HL-60 (cell line): ENCODE measurements around the gene MET.
"Not testable (repeated sequence)": the region's sequence is repeated elsewhere in the genome, so short reads cannot be mapped to it uniquely, and the experiment has no call there.

ENCODE experiments used
- DNase-seq, 2 experiments: peaks; one replicate each; pipeline ENCODE4 v3.0.0-alpha.2; 2010 to 2020; ENCODE audit warnings: low read depth in 1 of 2, low spot score in 1 of 2
- H3K27ac ChIP-seq: fragments of 250-450 bp; sonication (Bioruptor Pico); replicated peaks from 2 replicates; pipeline ENCODE4 v1.5.1; 2020; ENCODE audit warnings: mild to moderate bottlenecking, moderate library complexity
- H3K27me3 ChIP-seq: fragments of 250-450 bp; sonication (Bioruptor Pico); 2 replicates; pipeline ENCODE4 v1.5.1; 2021; ENCODE audit warnings: mild to moderate bottlenecking, moderate library complexity; ENCODE audit not compliant: insufficient read depth, poor library complexity, severe bottlenecking
- H3K4me3 ChIP-seq: replicated peaks from 2 replicates; pipeline ENCODE4 v1.5.1; 2011; ENCODE audit warnings: mild to moderate bottlenecking, control low read depth, low read length; ENCODE audit not compliant: insufficient read depth
- GABPA ChIP-seq: IDR thresholded peaks from 2 replicates; pipeline ENCODE4 v1.6.1; 2012; ENCODE audit warnings: low read depth
- POLR2AphosphoS5 ChIP-seq: IDR thresholded peaks from 2 replicates; pipeline ENCODE4 v1.6.1; 2012; ENCODE audit warnings: low read depth
- SPI1 ChIP-seq: IDR thresholded peaks from 2 replicates; pipeline ENCODE4 v1.6.1; 2012; ENCODE audit warnings: low read depth, mild to moderate bottlenecking, borderline replicate concordance
- TF ChIP-seq, protein P1 (sequence below): IDR thresholded peaks from 2 replicates; pipeline ENCODE4 v1.6.1; 2012; ENCODE audit warnings: low read depth; ENCODE audit not compliant: insufficient replicate concordance
- TF ChIP-seq, protein P2 (sequence below): IDR thresholded peaks from one replicate; pipeline ENCODE4 v1.5.1; 2011; ENCODE audit warnings: low read length, control low read depth, inconsistent platforms; ENCODE audit not compliant: insufficient read depth

MET gene

DNA sequence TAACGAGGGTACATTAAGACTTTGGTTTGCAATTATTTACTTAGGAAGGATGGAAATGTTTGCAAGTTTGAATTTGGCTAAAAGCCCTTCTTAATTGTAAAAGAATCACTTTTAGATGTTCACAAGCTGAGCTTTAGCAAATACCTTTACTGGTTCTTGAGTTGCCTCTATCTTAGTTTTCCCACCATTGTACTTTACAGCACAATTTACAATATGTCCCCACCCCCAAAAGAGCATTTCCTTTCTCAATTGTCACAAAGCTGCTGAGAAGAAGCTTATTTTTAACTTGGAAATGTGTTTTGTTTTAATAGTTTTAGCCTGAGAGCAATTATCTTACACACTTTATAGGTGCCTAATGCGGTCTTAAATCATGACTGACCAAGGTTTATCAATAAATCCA is 81.1 kb downstream of the MET start:
- H3K27me3 ChIP-seq: peaks cover 3% of the 10 kb centered on the region
- no peak for DNase-seq
- no peak overlapping the region for H3K4me3 ChIP-seq
- H3K27ac ChIP-seq: no peak overlapping the region
- no peak for TF ChIP-seq GABPA
- TF ChIP-seq, protein P1, sequence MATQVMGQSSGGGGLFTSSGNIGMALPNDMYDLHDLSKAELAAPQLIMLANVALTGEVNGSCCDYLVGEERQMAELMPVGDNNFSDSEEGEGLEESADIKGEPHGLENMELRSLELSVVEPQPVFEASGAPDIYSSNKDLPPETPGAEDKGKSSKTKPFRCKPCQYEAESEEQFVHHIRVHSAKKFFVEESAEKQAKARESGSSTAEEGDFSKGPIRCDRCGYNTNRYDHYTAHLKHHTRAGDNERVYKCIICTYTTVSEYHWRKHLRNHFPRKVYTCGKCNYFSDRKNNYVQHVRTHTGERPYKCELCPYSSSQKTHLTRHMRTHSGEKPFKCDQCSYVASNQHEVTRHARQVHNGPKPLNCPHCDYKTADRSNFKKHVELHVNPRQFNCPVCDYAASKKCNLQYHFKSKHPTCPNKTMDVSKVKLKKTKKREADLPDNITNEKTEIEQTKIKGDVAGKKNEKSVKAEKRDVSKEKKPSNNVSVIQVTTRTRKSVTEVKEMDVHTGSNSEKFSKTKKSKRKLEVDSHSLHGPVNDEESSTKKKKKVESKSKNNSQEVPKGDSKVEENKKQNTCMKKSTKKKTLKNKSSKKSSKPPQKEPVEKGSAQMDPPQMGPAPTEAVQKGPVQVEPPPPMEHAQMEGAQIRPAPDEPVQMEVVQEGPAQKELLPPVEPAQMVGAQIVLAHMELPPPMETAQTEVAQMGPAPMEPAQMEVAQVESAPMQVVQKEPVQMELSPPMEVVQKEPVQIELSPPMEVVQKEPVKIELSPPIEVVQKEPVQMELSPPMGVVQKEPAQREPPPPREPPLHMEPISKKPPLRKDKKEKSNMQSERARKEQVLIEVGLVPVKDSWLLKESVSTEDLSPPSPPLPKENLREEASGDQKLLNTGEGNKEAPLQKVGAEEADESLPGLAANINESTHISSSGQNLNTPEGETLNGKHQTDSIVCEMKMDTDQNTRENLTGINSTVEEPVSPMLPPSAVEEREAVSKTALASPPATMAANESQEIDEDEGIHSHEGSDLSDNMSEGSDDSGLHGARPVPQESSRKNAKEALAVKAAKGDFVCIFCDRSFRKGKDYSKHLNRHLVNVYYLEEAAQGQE: no peak
- no peak for TF ChIP-seq SPI1
- TF ChIP-seq, protein P2, sequence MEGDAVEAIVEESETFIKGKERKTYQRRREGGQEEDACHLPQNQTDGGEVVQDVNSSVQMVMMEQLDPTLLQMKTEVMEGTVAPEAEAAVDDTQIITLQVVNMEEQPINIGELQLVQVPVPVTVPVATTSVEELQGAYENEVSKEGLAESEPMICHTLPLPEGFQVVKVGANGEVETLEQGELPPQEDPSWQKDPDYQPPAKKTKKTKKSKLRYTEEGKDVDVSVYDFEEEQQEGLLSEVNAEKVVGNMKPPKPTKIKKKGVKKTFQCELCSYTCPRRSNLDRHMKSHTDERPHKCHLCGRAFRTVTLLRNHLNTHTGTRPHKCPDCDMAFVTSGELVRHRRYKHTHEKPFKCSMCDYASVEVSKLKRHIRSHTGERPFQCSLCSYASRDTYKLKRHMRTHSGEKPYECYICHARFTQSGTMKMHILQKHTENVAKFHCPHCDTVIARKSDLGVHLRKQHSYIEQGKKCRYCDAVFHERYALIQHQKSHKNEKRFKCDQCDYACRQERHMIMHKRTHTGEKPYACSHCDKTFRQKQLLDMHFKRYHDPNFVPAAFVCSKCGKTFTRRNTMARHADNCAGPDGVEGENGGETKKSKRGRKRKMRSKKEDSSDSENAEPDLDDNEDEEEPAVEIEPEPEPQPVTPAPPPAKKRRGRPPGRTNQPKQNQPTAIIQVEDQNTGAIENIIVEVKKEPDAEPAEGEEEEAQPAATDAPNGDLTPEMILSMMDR: no peak
- no peak for TF ChIP-seq POLR2AphosphoS5

DNA sequence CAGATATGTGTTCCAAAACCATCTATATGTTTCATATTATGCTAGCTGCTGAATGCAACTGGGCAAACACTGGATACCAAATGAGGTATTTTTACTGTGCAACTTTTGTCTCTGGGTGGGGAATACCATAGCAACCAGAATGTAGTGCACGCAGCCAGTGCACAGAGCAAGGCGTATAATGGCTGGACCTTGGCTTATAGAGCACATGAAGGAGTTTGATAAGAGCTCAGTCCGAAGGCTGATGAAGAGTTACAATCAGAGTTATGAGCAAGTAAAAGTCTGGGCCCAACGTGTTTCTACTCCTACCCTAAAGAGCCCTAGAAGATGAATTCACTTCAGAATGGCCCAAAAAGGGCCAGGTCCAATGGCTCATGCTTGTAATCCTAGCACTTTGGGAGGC is 82.2 kb downstream of the MET start:
- no peak for DNase-seq
- TF ChIP-seq, protein P2: no peak
- TF ChIP-seq POLR2AphosphoS5 (no peak), GABPA (no peak), SPI1 (no peak)
- TF ChIP-seq, protein P1: no peak
- Histone ChIP-seq H3K4me3 (no peak overlapping the region), H3K27me3 (peaks cover 3% of the 10 kb centered on the region), H3K27ac (no peak overlapping the region)

DNA sequence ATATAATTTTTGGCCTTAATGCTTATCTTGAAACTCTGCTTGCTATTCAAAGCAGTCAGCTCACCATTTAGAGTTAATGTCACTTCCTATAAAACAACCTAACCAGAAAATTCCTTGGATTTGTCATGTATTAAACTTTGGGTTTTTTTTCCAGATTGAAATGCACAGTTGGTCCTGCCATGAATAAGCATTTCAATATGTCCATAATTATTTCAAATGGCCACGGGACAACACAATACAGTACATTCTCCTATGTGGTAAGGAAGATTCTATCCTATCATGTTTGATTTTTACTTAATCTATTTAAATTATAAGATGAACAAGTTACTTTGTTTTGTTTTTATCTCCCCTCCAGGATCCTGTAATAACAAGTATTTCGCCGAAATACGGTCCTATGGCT is 85.3 kb downstream of the MET start:
- TF ChIP-seq, protein P2: no peak
- no peak for TF ChIP-seq POLR2AphosphoS5
- TF ChIP-seq, protein P1: no peak
- TF ChIP-seq GABPA: no peak
- TF ChIP-seq SPI1: no peak
- DNase-seq: no peak
- no peak overlapping the region for H3K27ac ChIP-seq
- H3K4me3 ChIP-seq: no peak overlapping the region
- H3K27me3 ChIP-seq: peaks cover 3% of the 10 kb centered on the region

DNA sequence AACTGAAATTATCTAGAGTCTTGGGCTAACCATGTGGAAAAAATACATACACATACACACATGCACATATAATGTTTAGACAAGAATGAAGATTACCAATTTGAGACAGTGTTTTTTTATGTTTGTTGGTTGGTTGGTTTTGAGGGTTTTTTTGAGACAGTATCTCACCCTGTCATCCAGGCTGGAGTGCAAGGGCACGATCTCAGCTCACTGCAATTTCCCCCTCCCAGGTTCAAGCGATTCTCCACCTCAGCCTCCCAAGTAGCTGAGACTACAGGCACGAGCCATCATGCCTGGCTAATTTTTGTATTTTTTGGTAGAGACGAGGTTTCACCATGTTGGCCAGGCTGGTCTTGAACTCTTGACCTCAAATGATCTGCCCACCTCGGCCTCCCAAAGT is 87.6 kb downstream of the MET start:
- H3K27ac ChIP-seq, H3K4me3 ChIP-seq, H3K27me3 ChIP-seq, DNase-seq: not testable (repeated sequence)
